Astrocyte (in vitro differentiated cells and primary cell): Measurements from ENCODE around the gene CPEB3. TPM values are rescaled to one million over a fixed set of nuclear protein-coding genes. Genes with fewer than 3 reads are reported as not detected.
"Not testable (repeated sequence)": the region's sequence is repeated elsewhere in the genome, so short reads cannot be mapped to it uniquely, and the experiment has no call there.

Experiments
- DNase-seq: peaks from one replicate; pipeline ENCODE4 v3.0.0-alpha.2; 2010; ENCODE audit warnings: low read depth
- FAIRE-seq: peaks from 2 replicates; lab custom pipeline; 2011; peaks lifted over from hg19 to GRCh38; lab: Jason Lieb, UNC
- H2AFZ ChIP-seq: 2 replicates; pipeline ENCODE4 v1.6.0; 2012; ENCODE audit warnings: low read depth, low read length, inconsistent platforms
- H3K27ac ChIP-seq: 2 replicates; pipeline ENCODE4 v1.5.1; 2011; ENCODE audit warnings: low read depth, low read length, inconsistent platforms
- H3K27me3 ChIP-seq: 2 replicates; pipeline ENCODE4 v1.6.0; 2011; ENCODE audit warnings: low read length, inconsistent platforms; ENCODE audit not compliant: insufficient read depth
- H3K36me3 ChIP-seq: 2 replicates; pipeline ENCODE4 v1.5.1; 2011; ENCODE audit warnings: low read length, inconsistent platforms; ENCODE audit not compliant: insufficient read depth
- H3K4me1 ChIP-seq: 2 replicates; pipeline ENCODE4 v1.5.1; 2011; ENCODE audit warnings: low read length, inconsistent platforms; ENCODE audit not compliant: insufficient read depth
- H3K4me2 ChIP-seq: 2 replicates; pipeline ENCODE4 v1.6.0; 2012; ENCODE audit warnings: low read length, inconsistent platforms
- H3K4me3 ChIP-seq: 2 replicates; pipeline ENCODE4 v1.5.1; 2011; ENCODE audit warnings: low read depth, mild to moderate bottlenecking, low read length, inconsistent platforms; ENCODE audit not compliant: insufficient read depth
- H3K79me2 ChIP-seq: 2 replicates; pipeline ENCODE4 v1.6.0; 2012; ENCODE audit warnings: mild to moderate bottlenecking, low read length, inconsistent platforms; ENCODE audit not compliant: insufficient read depth
- H3K9ac ChIP-seq: 2 replicates; pipeline ENCODE4 v1.6.0; 2012; ENCODE audit warnings: mild to moderate bottlenecking, low read length, inconsistent platforms
- H3K9me3 ChIP-seq: 2 replicates; pipeline ENCODE4 v1.5.1; 2012; ENCODE audit warnings: low read depth, mild to moderate bottlenecking, low read length, inconsistent platforms; ENCODE audit not compliant: insufficient read depth
- H4K20me1 ChIP-seq: 2 replicates; pipeline ENCODE4 v1.6.0; 2012; ENCODE audit warnings: low read length, inconsistent platforms; ENCODE audit not compliant: insufficient read depth
- H3K27ac Mint-ChIP-seq: one replicate; pipeline ENCODE4 v1.8.0; 2021; ENCODE audit warnings: mild to moderate bottlenecking, mixed read lengths; ENCODE audit not compliant: unreplicated experiment
- H3K27me3 Mint-ChIP-seq: one replicate; pipeline ENCODE4 v1.8.0; 2021; ENCODE audit warnings: low read depth, mixed read lengths; ENCODE audit not compliant: unreplicated experiment
- H3K36me3 Mint-ChIP-seq: one replicate; pipeline ENCODE4 v1.8.0; 2021; ENCODE audit warnings: low read depth, mixed read lengths; ENCODE audit not compliant: unreplicated experiment
- H3K4me1 Mint-ChIP-seq: one replicate; pipeline ENCODE4 v1.8.0; 2021; ENCODE audit warnings: low read depth, mixed read lengths; ENCODE audit not compliant: unreplicated experiment
- H3K4me3 Mint-ChIP-seq: one replicate; pipeline ENCODE4 v1.8.0; 2021; ENCODE audit warnings: mild to moderate bottlenecking, moderate library complexity, mixed read lengths; ENCODE audit not compliant: unreplicated experiment
- H3K9me3 Mint-ChIP-seq: one replicate; pipeline ENCODE4 v1.8.0; 2021; ENCODE audit warnings: mild to moderate bottlenecking, mixed read lengths; ENCODE audit not compliant: unreplicated experiment
- CTCF ChIP-seq: IDR thresholded peaks from 2 replicates; pipeline ENCODE4 v1.5.1; 2011; ENCODE audit warnings: low read depth, mild to moderate bottlenecking, inconsistent platforms, low read length, moderate library complexity; ENCODE audit not compliant: insufficient read depth
- EZH2 ChIP-seq: IDR thresholded peaks from 2 replicates; pipeline ENCODE4 v1.6.1; 2012; ENCODE audit warnings: mild to moderate bottlenecking, low read length, inconsistent platforms; ENCODE audit not compliant: insufficient read depth
- total RNA-seq: library from RNA; stranded (reverse); gene quantifications from 2 replicates; pipeline ENCODE4 v1.2.1, GENCODE V29; 2021

The CPEB3 gene
- total RNA-seq, 1 donor from 2014 or later: 1.6 TPM

- H3K79me2 ChIP-seq: no peaks in the 10 kb centered on the region
- H3K4me3 ChIP-seq: no peak overlapping the region
- no peak for TF ChIP-seq EZH2
- no peak for TF ChIP-seq CTCF
- peaks cover 9% of the 10 kb centered on the region for H3K4me1 ChIP-seq
- no peak overlapping the region for H3K4me3 Mint-ChIP-seq
- H3K36me3 ChIP-seq: no peaks in the 10 kb centered on the region
- H3K4me2 ChIP-seq: no peak overlapping the region
- peaks cover 5% of the 10 kb centered on the region for H3K36me3 Mint-ChIP-seq
- H2AFZ ChIP-seq: no peak overlapping the region
- H3K27ac ChIP-seq: no peak overlapping the region
- H3K9me3 Mint-ChIP-seq: no peaks in the 10 kb centered on the region
- no peak for DNase-seq
- no peaks in the 10 kb centered on the region for H3K9me3 ChIP-seq
- peaks cover 3% of the 10 kb centered on the region for H3K27me3 ChIP-seq
- FAIRE-seq: no peak
- H3K27ac Mint-ChIP-seq: no peak overlapping the region
- H3K4me1 Mint-ChIP-seq: peaks cover 15% of the 10 kb centered on the region
- peaks cover 25% of the 10 kb centered on the region for H4K20me1 ChIP-seq
- H3K9ac ChIP-seq: no peak overlapping the region
- H3K27me3 Mint-ChIP-seq: no peaks in the 10 kb centered on the region
These were observed 167.9 kb downstream of the CPEB3 start for GRCh38 chr10:92122941-92123450.

GRCh38 chr10:92121686-92122492 is 169.0 kb downstream of the CPEB3 start:
- no peak for TF ChIP-seq EZH2
- TF ChIP-seq CTCF: no peak
- no peaks in the 10 kb centered on the region for H3K27me3 Mint-ChIP-seq
- DNase-seq (no peak), FAIRE-seq (no peak)
- H3K79me2 ChIP-seq: no peaks in the 10 kb centered on the region
- peaks cover 5% of the 10 kb centered on the region for H3K36me3 Mint-ChIP-seq
- no peaks in the 10 kb centered on the region for H3K9me3 Mint-ChIP-seq
- no peak overlapping the region for H3K9ac ChIP-seq
- peaks cover 9% of the 10 kb centered on the region for H3K4me1 ChIP-seq
- no peak overlapping the region for H3K27ac Mint-ChIP-seq
- peaks cover 15% of the 10 kb centered on the region for H3K4me1 Mint-ChIP-seq
- no peak overlapping the region for H3K27ac ChIP-seq
- H3K4me2 ChIP-seq: no peak overlapping the region
- H3K4me3 Mint-ChIP-seq: no peak overlapping the region
- H3K27me3 ChIP-seq: peaks cover 3% of the 10 kb centered on the region
- no peak overlapping the region for H3K4me3 ChIP-seq
- H4K20me1 ChIP-seq: peaks cover 25% of the 10 kb centered on the region
- H3K9me3 ChIP-seq: no peaks in the 10 kb centered on the region
- H3K36me3 ChIP-seq: no peaks in the 10 kb centered on the region
- H2AFZ ChIP-seq: no peak overlapping the region

GRCh38 chr10:92119340-92119739 is 171.5 kb downstream of the CPEB3 start:
- H3K4me1 Mint-ChIP-seq: peaks cover 4% of the 10 kb centered on the region
- H3K9me3 Mint-ChIP-seq: no peaks in the 10 kb centered on the region
- Histone ChIP-seq H3K9me3 (no peaks in the 10 kb centered on the region), H3K79me2 (no peaks in the 10 kb centered on the region), H3K27ac (no peak overlapping the region), H4K20me1 (peaks cover 9% of the 10 kb centered on the region), H2AFZ (no peak overlapping the region), H3K9ac (no peak overlapping the region), H3K4me3 (no peak overlapping the region), H3K36me3 (no peaks in the 10 kb centered on the region), H3K4me2 (no peak overlapping the region), H3K4me1 (no peaks in the 10 kb centered on the region), H3K27me3 (peaks cover 3% of the 10 kb centered on the region)
- H3K36me3 Mint-ChIP-seq: peaks cover 5% of the 10 kb centered on the region
- no peak overlapping the region for H3K27ac Mint-ChIP-seq
- H3K4me3 Mint-ChIP-seq: no peak overlapping the region
- FAIRE-seq: no peak
- H3K27me3 Mint-ChIP-seq: no peaks in the 10 kb centered on the region
- DNase-seq: no peak
- TF ChIP-seq CTCF: no peak
- no peak for TF ChIP-seq EZH2

- H3K4me2 ChIP-seq, H3K4me1 ChIP-seq, H3K27ac ChIP-seq, H3K4me3 Mint-ChIP-seq, DNase-seq, H3K36me3 Mint-ChIP-seq, H3K9ac ChIP-seq, H3K36me3 ChIP-seq, H3K4me3 ChIP-seq, H2AFZ ChIP-seq, H3K27ac Mint-ChIP-seq, FAIRE-seq, H3K79me2 ChIP-seq, H3K9me3 Mint-ChIP-seq, H3K27me3 Mint-ChIP-seq, H4K20me1 ChIP-seq, H3K27me3 ChIP-seq, H3K9me3 ChIP-seq, H3K4me1 Mint-ChIP-seq: not testable (repeated sequence)
These were observed 176.0 kb downstream of the CPEB3 start for GRCh38 chr10:92114917-92115316.
